HG02610 (cell line): ENCODE data around the gene ADPRH.
A peak's percentile ranks its signal among the peaks of the same experiment; 100 is the strongest.

Source experiments
- ATAC-seq: cut with Tn5 transposase; IDR thresholded peaks from one replicate; pipeline ENCODE4 v1.9.1; 2021; ENCODE audit warnings: mild to moderate bottlenecking, moderate library complexity; ENCODE audit not compliant: unreplicated experiment

The ADPRH gene

GRCh38 chr3:119595639-119596334 is 16.5 kb downstream of the ADPRH start:
- ATAC-seq: no peak

- ATAC-seq: no peak
These were observed 17.1 kb downstream of the ADPRH start for GRCh38 chr3:119596398-119596797.

- ATAC-seq: peak; percentile 26
These were observed 18.4 kb downstream of the ADPRH start, which contains the start of gene PLA1A for GRCh38 chr3:119597548-119598288. Gene PLA1A (plus strand): TSS chr3:119597885. CDS start chr3:119597914, 29 bp downstream.

GRCh38 chr3:119598410-119599098 is 19.3 kb downstream of the ADPRH start:
- peak; percentile 71 for ATAC-seq

GRCh38 chr3:119599558-119600174 is 20.4 kb downstream of the ADPRH start:
- ATAC-seq: peak; percentile 16

- peak; percentile 36 for ATAC-seq
These were observed 21.4 kb downstream of the ADPRH start for GRCh38 chr3:119600732-119601131.

GRCh38 chr3:119601154-119601553 is 21.9 kb downstream of the ADPRH start:
- no peak for ATAC-seq

GRCh38 chr3:119602676-119603075 is 23.4 kb downstream of the ADPRH start:
- ATAC-seq: no peak

GRCh38 chr3:119604878-119605277 is 25.6 kb downstream of the ADPRH start:
- ATAC-seq: no peak

- ATAC-seq: no peak
These were observed 29.2 kb downstream of the ADPRH start for GRCh38 chr3:119608405-119609000.

GRCh38 chr3:119609301-119609700 is 30.0 kb downstream of the ADPRH start:
- no peak for ATAC-seq

GRCh38 chr3:119611664-119612063 is 32.4 kb downstream of the ADPRH start:
- no peak for ATAC-seq

- peak; percentile 85 for ATAC-seq
These were observed 33.9 kb downstream of the ADPRH start for GRCh38 chr3:119613201-119613600.

GRCh38 chr3:119613872-119614271 is 34.6 kb downstream of the ADPRH start:
- no peak for ATAC-seq

- no peak for ATAC-seq
These were observed 36.8 kb downstream of the ADPRH start for GRCh38 chr3:119616056-119616455.

- no peak for ATAC-seq
These were observed 39.8 kb downstream of the ADPRH start for GRCh38 chr3:119619094-119619493.

- ATAC-seq: no peak
These were observed 41.6 kb downstream of the ADPRH start for GRCh38 chr3:119620899-119621298.

GRCh38 chr3:119624002-119624720 is 44.9 kb downstream of the ADPRH start:
- peak; percentile 39 for ATAC-seq

GRCh38 chr3:119625451-119626153 is 46.3 kb downstream of the ADPRH start:
- ATAC-seq: no peak

- no peak for ATAC-seq
These were observed 46.9 kb downstream of the ADPRH start for GRCh38 chr3:119626196-119626595.
